A549 (cell line): Measurements from ENCODE around the gene COX7A2L. TPM values are rescaled to one million over a fixed set of nuclear protein-coding genes. Genes with fewer than 3 reads are reported as not detected.
"Not testable (repeated sequence)": the region's sequence is repeated elsewhere in the genome, so short reads cannot be mapped to it uniquely, and the experiment has no call there.

Experiments used
- ATAC-seq, 2 experiments: fragments of 200-7000 bp in 1 of 2; fragments of >200 bp in 1 of 2; cut with Nextera tagmentation in 1 of 2; cut with Tn5 transposase in 1 of 2; 3 replicates each; pipeline versions ENCODE4 v1.8.0 to v1.9.1; 2018 to 2020; ENCODE audit warnings: mild to moderate bottlenecking in 1 of 2, moderate library complexity in 1 of 2
- CTCF ChIA-PET: fragments of 300-600 bp; sonication (Branson Sonifier 250); formaldehyde crosslinking; extraction: SDS; loops from one replicate; lab custom pipeline; 2021; ENCODE audit warnings: antibody characterized with exemption, inconsistent platforms; lab: Yijun Ruan, JAX
- POLR2A ChIA-PET: fragments of 350-600 bp; formaldehyde crosslinking; extraction: SDS; loops from one replicate; lab custom pipeline; 2021; ENCODE audit warnings: antibody characterized with exemption, inconsistent platforms; lab: Yijun Ruan, JAX
- DNase-seq, 2 experiments: peaks; one replicate each; pipeline versions ENCODE4 v3.0.0 to v3.0.0-alpha.2; 2011 to 2016; ENCODE audit warnings: low read depth in 1 of 2, low spot score in 1 of 2
- FAIRE-seq: peaks from 2 replicates; lab custom pipeline; 2011; peaks lifted over from hg19 to GRCh38; lab: Jason Lieb, UNC
- H3K27ac ChIP-seq, 2 experiments: fragments of >200 bp; sonication (Bioruptor Twin); formaldehyde crosslinking; 3 replicates each; pipeline ENCODE4 v1.5.1; 2016 to 2017
- H3K4me1 ChIP-seq: fragments of >200 bp; sonication (Bioruptor Twin); formaldehyde crosslinking; 3 replicates; pipeline ENCODE4 v1.6.1; 2016
- H3K4me2 ChIP-seq: fragments of >200 bp; sonication (Bioruptor Twin); formaldehyde crosslinking; 3 replicates; pipeline ENCODE4 v1.6.1; 2016
- H3K4me3 ChIP-seq: fragments of >200 bp; sonication (Bioruptor Twin); formaldehyde crosslinking; 3 replicates; pipeline ENCODE4 v1.5.1; 2016
- H3K9me3 ChIP-seq: fragments of >200 bp; sonication (Bioruptor Twin); formaldehyde crosslinking; 3 replicates; pipeline ENCODE4 v1.6.1; 2016
- ATOH8 ChIP-seq: fragments of 250-450 bp; sonication (Bioruptor Pico); IDR thresholded peaks from 2 replicates; pipeline ENCODE4 v1.5.0; 2020; ENCODE audit warnings: low read depth, mild to moderate bottlenecking, moderate library complexity
- CBX2 ChIP-seq: fragments of 200-600 bp; sonication (generic); IDR thresholded peaks from 2 replicates; pipeline ENCODE4 v1.6.1; 2016; ENCODE audit warnings: low read depth, mild to moderate bottlenecking, borderline replicate concordance
- CBX8 ChIP-seq: fragments of 200-600 bp; sonication (generic); IDR thresholded peaks from 2 replicates; pipeline ENCODE4 v1.6.1; 2016
- CEBPB ChIP-seq, 2 experiments: fragments of >200 bp in 1 of 2; sonication (Bioruptor Twin) in 1 of 2; formaldehyde crosslinking in 1 of 2; IDR thresholded peaks; 2 replicates each; pipeline ENCODE4 v1.6.1; 2012 to 2016
- CHD4 ChIP-seq: fragments of 200-600 bp; sonication (generic); IDR thresholded peaks from 2 replicates; pipeline ENCODE4 v1.6.1; 2016; ENCODE audit warnings: antibody characterized with exemption, mild to moderate bottlenecking, borderline replicate concordance
- GATA3 ChIP-seq: IDR thresholded peaks from 2 replicates; pipeline ENCODE4 v1.6.1; 2012; ENCODE audit warnings: borderline replicate concordance
- HEYL ChIP-seq: fragments of 250-450 bp; sonication (Bioruptor Pico); IDR thresholded peaks from 2 replicates; pipeline ENCODE4 v1.8.0; 2021; ENCODE audit warnings: mild to moderate bottlenecking, moderate library complexity
- HOXB5 ChIP-seq: fragments of 250-450 bp; sonication (Bioruptor Pico); IDR thresholded peaks from 2 replicates; pipeline ENCODE4 v1.5.0; 2020; ENCODE audit warnings: mild to moderate bottlenecking, moderate library complexity
- JUN ChIP-seq, 2 experiments: fragments of >200 bp; sonication (Bioruptor Twin); formaldehyde crosslinking; IDR thresholded peaks; 2 replicates in 1 of 2; 3 replicates in 1 of 2; pipeline ENCODE4 v1.6.1; 2016 to 2017
- JUNB ChIP-seq: fragments of >200 bp; sonication (Bioruptor Twin); formaldehyde crosslinking; IDR thresholded peaks from 2 replicates; pipeline ENCODE4 v1.6.1; 2016
- KDM1A ChIP-seq: fragments of 200-600 bp; sonication (generic); IDR thresholded peaks from 2 replicates; pipeline ENCODE4 v1.6.1; 2016; ENCODE audit warnings: low read depth, mild to moderate bottlenecking
- MAZ ChIP-seq: fragments of 150-350 bp; IDR thresholded peaks from 2 replicates; pipeline ENCODE4 v1.6.1; 2014; ENCODE audit warnings: antibody characterized with exemption, low read depth, low read length, borderline replicate concordance
- PHF8 ChIP-seq: fragments of 200-600 bp; sonication (generic); IDR thresholded peaks from 2 replicates; pipeline ENCODE4 v1.6.1; 2016; ENCODE audit warnings: low read depth, mild to moderate bottlenecking, antibody characterized with exemption, moderate library complexity, borderline replicate concordance
- POLR2AphosphoS2 ChIP-seq: conservative IDR thresholded peaks from 2 replicates; pipeline ENCODE4 v1.6.1; 2012; ENCODE audit warnings: low read length, improper control_type of control experiment, inconsistent platforms
- REST ChIP-seq: fragments of 200-600 bp; sonication (generic); IDR thresholded peaks from 2 replicates; pipeline ENCODE4 v1.6.1; 2016; ENCODE audit warnings: antibody characterized with exemption, mild to moderate bottlenecking, moderate library complexity
- RFX5 ChIP-seq: fragments of 450-650 bp; IDR thresholded peaks from 2 replicates; pipeline ENCODE4 v1.7.1; 2014; ENCODE audit warnings: antibody characterized with exemption, mild to moderate bottlenecking, moderate library complexity
- RNF2 ChIP-seq: fragments of 200-600 bp; sonication (generic); IDR thresholded peaks from 2 replicates; pipeline ENCODE4 v1.6.1; 2016; ENCODE audit warnings: low read depth, mild to moderate bottlenecking, antibody characterized with exemption, moderate library complexity, borderline replicate concordance
- ZNF302 ChIP-seq: fragments of 250-450 bp; sonication (Bioruptor Pico); IDR thresholded peaks from 2 replicates; pipeline ENCODE4 v1.9.0; 2021; ENCODE audit warnings: inconsistent platforms, mild to moderate bottlenecking, moderate library complexity
- WGBS: methylation state at CpG from one replicate; pipeline ENCODE4 v1.1.6; 2017; ENCODE audit errors: missing lambda C conversion rate; 5-methylcytosine and 5-hydroxymethylcytosine counted together
- polyA plus RNA-seq, 4 experiments: library from polyadenylated mRNA; depleted of rRNA in 3 of 4; stranded (reverse); fragments of >200 nt; fragmentation: RNase III in 1 of 4; extraction: RNeasy Plus Mini Kit Qiagen cat#74134 plus additional on column Dnase treatment in 1 of 4; gene quantifications; 2 replicates in 3 of 4; 3 replicates in 1 of 4; pipeline ENCODE4 v1.2.3, GENCODE V29; 2011 to 2017
- TF ChIP-seq, protein P1 (sequence below): fragments of >200 bp; sonication (Bioruptor Twin); formaldehyde crosslinking; IDR thresholded peaks from 3 replicates; pipeline ENCODE4 v1.5.1; 2016
- TF ChIP-seq, protein P2 (sequence below): IDR thresholded peaks from 2 replicates; pipeline ENCODE4 v1.6.1; 2012

The COX7A2L gene
- polyA plus RNA-seq, 2 of the 4 experiments (the other 2 are of a cell fraction) = 126 to 258 TPM

- POLR2A ChIA-PET = no interaction called here
- ATAC-seq = no peak
- H3K4me1 ChIP-seq = peaks cover under 1% of the 10 kb centered on the region; the same call in 1 of the 3 replicates
- CTCF ChIA-PET = no interaction called here
- H3K4me2 ChIP-seq = no peak overlapping the region
- no peak overlapping the region for H3K4me3 ChIP-seq
- H3K27ac ChIP-seq = no peak overlapping the region
- TF ChIP-seq RNF2 = no peak
- no peak for TF ChIP-seq CBX8
- TF ChIP-seq MAZ = no peak
- TF ChIP-seq PHF8 = no peak
- no peak for TF ChIP-seq CHD4
- no peak for TF ChIP-seq GATA3
- TF ChIP-seq, protein P1, sequence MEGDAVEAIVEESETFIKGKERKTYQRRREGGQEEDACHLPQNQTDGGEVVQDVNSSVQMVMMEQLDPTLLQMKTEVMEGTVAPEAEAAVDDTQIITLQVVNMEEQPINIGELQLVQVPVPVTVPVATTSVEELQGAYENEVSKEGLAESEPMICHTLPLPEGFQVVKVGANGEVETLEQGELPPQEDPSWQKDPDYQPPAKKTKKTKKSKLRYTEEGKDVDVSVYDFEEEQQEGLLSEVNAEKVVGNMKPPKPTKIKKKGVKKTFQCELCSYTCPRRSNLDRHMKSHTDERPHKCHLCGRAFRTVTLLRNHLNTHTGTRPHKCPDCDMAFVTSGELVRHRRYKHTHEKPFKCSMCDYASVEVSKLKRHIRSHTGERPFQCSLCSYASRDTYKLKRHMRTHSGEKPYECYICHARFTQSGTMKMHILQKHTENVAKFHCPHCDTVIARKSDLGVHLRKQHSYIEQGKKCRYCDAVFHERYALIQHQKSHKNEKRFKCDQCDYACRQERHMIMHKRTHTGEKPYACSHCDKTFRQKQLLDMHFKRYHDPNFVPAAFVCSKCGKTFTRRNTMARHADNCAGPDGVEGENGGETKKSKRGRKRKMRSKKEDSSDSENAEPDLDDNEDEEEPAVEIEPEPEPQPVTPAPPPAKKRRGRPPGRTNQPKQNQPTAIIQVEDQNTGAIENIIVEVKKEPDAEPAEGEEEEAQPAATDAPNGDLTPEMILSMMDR = no peak
- TF ChIP-seq ZNF302 (CRISPR knock-in tag) = no peak
- no peak for TF ChIP-seq KDM1A
- no peak for TF ChIP-seq REST
- no peak for TF ChIP-seq JUNB
- TF ChIP-seq HEYL = no peak
- TF ChIP-seq CBX2 = no peak
- no peak for TF ChIP-seq CEBPB (IDR thresholded peaks at IDR 0.05)
- TF ChIP-seq, protein P2, sequence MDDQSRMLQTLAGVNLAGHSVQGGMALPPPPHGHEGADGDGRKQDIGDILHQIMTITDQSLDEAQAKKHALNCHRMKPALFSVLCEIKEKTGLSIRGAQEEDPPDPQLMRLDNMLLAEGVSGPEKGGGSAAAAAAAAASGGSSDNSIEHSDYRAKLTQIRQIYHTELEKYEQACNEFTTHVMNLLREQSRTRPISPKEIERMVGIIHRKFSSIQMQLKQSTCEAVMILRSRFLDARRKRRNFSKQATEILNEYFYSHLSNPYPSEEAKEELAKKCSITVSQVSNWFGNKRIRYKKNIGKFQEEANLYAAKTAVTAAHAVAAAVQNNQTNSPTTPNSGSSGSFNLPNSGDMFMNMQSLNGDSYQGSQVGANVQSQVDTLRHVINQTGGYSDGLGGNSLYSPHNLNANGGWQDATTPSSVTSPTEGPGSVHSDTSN = no peak
- no peak for TF ChIP-seq JUN (IDR thresholded peaks at IDR 0.05)
- TF ChIP-seq ATOH8 (CRISPR knock-in tag) = no peak
- no peak for TF ChIP-seq RFX5
- TF ChIP-seq POLR2AphosphoS2 = no peak
- TF ChIP-seq HOXB5 (CRISPR knock-in tag) = no peak
- TF ChIP-seq, all 56 proteins: peak for 0
- FAIRE-seq (no peak), DNase-seq (no peak)
- WGBS = 91% methylated on average over 8 of the region's 8 CpGs
- H3K9me3 ChIP-seq = no peaks in the 10 kb centered on the region
Measured at GRCh38 chr2:42348113-42348805, 12.8 kb downstream of the COX7A2L start.

DNA sequence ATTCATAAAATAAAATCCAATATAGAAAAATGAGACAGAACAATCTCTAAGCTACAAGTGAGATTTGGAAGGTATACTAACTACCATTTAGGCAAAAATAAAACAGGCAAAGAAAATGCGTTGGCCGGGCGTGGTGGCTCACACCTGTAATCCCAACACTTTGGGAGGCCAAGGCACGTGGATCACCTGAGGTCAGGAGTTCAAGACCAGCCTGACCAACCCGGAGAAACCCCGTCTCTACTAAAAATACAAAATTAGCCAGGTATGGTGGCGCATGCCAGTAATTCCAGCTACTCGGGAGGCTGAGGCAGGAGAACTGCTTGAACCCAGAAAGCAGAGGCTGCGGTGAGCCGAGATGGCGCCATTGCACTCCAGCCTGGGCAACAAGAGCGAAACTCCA, 13.5 kb downstream of the COX7A2L start:
- H3K4me1 ChIP-seq, ATAC-seq, DNase-seq, H3K27ac ChIP-seq, FAIRE-seq, H3K4me3 ChIP-seq, POLR2A ChIA-PET, H3K9me3 ChIP-seq, H3K4me2 ChIP-seq: not testable (repeated sequence)
- CTCF ChIA-PET = interaction anchor here (2.6 kb wide), 1 partner anchor 19 kb away, joined by 12 read pairs; no protein-coding TSS in a partner anchor
- 95% methylated on average over 12 of the region's 12 CpGs for WGBS

DNA sequence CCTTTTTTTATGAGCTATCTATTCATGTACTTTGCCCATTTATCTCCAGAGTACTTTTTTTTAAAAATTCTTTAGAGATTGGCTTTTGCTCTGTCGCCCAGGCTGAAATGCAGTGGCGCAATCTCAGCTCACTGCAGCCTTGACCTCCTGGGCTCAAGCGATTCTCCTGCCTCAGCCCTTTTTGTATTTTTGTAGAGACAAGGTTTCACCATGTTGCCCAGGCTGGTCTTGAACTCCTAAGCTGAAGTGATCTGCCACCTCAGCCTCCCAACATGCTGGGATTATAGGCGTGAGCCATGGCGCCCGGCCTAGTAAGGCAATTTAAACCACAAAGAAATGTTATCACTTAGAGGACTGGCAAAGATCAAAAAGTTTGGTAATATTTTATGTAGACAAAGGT, 14.2 kb downstream of the COX7A2L start:
- ATAC-seq, FAIRE-seq, H3K9me3 ChIP-seq, POLR2A ChIA-PET, H3K4me2 ChIP-seq, H3K27ac ChIP-seq, DNase-seq, H3K4me3 ChIP-seq: not testable (repeated sequence)
- CTCF ChIA-PET = interaction anchor here (1.0 to 2.6 kb wide), 2 partner anchors 18 to 477 kb away, joined by 4 to 12 read pairs; no protein-coding TSS in a partner anchor
- peaks cover 15% of the 10 kb centered on the region for H3K4me1 ChIP-seq
- WGBS = 93% methylated on average over 6 of the region's 6 CpGs
